ENCODE measurements around the gene OSBPL10. TPM values are rescaled to one million over a fixed set of nuclear protein-coding genes. Genes with fewer than 3 reads are reported as not detected.

Gene OSBPL10
- total RNA-seq, 2 donors from 2014 or later = 4.2 to 8.2 TPM

DNA sequence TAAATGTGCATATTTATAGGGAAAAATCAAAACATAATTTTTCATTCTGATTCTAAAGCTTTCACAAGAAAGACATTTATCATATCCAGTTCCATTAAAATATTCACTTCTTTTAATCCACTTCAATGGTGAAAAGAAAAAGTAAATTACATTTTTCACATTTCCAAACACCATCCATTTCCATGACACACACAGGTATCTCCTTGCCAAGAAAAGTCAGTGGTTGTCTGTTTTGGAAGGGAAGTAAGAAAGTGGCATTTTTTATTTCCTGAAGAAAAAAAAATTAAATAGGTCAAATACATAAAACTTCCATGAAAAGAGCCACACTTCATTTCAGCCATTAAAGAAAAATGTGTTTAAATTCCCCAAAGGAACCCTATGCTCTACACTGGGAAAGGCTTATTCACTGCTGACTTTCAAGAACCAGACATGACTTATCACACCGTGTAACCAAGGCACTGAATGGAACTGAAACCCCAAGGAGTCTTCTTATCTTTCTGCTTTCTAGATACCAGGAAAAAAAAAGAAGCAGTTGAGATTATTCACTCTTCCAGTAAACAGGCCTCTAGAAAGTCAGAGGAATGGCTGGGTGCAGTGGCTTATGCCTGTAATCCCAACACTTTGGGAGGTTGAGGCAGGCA, 44.5 kb downstream of the OSBPL10 start:
- H3K4me1 ChIP-seq = peaks cover 0 to 3% of the 10 kb centered on the region in 2 donors
- no peak overlapping the region for H3K27ac ChIP-seq
- H3K9me3 ChIP-seq = no peaks in the 10 kb centered on the region
- no peaks in the 10 kb centered on the region for H3K27me3 ChIP-seq
- H3K4me3 ChIP-seq = no peak overlapping the region
- TF ChIP-seq, protein P1, sequence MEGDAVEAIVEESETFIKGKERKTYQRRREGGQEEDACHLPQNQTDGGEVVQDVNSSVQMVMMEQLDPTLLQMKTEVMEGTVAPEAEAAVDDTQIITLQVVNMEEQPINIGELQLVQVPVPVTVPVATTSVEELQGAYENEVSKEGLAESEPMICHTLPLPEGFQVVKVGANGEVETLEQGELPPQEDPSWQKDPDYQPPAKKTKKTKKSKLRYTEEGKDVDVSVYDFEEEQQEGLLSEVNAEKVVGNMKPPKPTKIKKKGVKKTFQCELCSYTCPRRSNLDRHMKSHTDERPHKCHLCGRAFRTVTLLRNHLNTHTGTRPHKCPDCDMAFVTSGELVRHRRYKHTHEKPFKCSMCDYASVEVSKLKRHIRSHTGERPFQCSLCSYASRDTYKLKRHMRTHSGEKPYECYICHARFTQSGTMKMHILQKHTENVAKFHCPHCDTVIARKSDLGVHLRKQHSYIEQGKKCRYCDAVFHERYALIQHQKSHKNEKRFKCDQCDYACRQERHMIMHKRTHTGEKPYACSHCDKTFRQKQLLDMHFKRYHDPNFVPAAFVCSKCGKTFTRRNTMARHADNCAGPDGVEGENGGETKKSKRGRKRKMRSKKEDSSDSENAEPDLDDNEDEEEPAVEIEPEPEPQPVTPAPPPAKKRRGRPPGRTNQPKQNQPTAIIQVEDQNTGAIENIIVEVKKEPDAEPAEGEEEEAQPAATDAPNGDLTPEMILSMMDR (IDR thresholded peaks at IDR 0.05) = no peak
- H3K36me3 ChIP-seq = no peaks in the 10 kb centered on the region
- no peak for DNase-seq (ENCODE audit: low spot score)

DNA sequence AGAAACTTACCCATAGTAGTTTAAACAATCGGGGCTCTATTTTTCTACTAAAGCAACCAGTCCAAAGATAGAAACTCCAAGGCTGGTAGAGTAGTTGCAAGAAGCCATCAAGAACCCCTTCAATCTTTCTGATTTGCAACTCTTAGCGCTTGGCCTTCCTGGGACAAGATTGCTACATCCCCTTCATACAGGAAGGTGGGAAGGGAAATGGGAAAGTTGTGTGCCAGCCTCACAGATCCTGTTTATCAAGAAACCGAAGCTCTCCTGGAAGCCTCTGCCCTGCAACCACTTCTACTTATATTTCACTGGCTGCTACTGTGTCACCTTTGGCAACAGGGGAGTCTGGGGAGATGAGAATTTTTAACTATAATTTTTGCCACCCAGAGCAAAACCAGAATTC, 46.2 kb downstream of the OSBPL10 start:
- Histone ChIP-seq H3K27ac (no peak overlapping the region), H3K27me3 (no peaks in the 10 kb centered on the region), H3K4me3 (no peak overlapping the region), H3K36me3 (no peaks in the 10 kb centered on the region), H3K9me3 (no peaks in the 10 kb centered on the region), H3K4me1 (no peaks in the 10 kb centered on the region)
- TF ChIP-seq, protein P1 (IDR thresholded peaks at IDR 0.05) = no peak
- DNase-seq (ENCODE audit: low spot score) = no peak

DNA sequence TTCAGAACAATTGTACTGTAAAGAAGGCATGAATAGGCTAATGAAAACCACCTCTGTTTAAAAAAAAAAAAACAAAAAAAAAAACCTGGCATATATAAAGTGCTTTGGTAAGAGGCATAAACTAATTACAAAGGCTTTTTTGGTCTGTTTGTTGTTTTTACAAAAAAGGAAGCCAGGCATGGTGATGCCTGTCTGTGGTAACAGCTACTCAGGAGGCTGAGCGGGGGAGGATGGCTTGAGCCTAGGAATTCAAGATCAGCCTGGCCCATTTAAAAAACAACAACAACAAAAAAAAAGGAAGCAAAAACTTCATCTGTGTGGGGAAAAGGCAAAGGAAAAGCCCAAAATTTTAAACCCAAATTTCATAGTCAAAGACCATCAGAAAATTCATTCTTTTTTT, 47.0 kb downstream of the OSBPL10 start:
- H3K4me1 ChIP-seq = no peaks in the 10 kb centered on the region
- H3K4me3 ChIP-seq = no peak overlapping the region
- TF ChIP-seq, protein P1 (IDR thresholded peaks at IDR 0.05) = no peak
- H3K9me3 ChIP-seq = no peaks in the 10 kb centered on the region
- H3K36me3 ChIP-seq = no peaks in the 10 kb centered on the region
- H3K27ac ChIP-seq = no peak overlapping the region
- no peaks in the 10 kb centered on the region for H3K27me3 ChIP-seq
- no peak for DNase-seq (ENCODE audit: low spot score)

DNA sequence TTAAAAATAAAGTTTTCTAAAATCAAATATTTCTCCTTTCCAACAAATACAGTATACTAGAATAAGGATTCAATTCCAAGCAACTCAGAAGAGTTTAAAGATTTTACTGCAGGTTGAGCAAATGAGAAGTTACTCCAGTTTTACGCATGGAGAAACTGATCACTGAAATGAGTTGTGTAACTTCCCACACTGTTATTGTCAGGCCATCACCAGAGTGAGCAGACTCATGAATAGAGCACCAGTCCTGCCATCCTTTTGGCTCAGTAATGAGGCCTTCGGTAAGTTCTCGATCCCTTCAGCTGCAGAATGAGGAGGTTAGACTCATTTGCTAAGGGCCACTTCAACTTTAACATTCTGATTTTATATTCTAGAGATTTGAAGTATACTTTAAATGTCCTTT, 48.1 kb downstream of the OSBPL10 start:
- TF ChIP-seq, protein P1 (IDR thresholded peaks at IDR 0.05) = no peak
- Histone ChIP-seq H3K9me3 (no peaks in the 10 kb centered on the region), H3K27me3 (no peaks in the 10 kb centered on the region), H3K4me1 (no peaks in the 10 kb centered on the region), H3K4me3 (no peak overlapping the region), H3K27ac (no peak overlapping the region), H3K36me3 (no peaks in the 10 kb centered on the region)
- no peak for DNase-seq (ENCODE audit: low spot score)

DNA sequence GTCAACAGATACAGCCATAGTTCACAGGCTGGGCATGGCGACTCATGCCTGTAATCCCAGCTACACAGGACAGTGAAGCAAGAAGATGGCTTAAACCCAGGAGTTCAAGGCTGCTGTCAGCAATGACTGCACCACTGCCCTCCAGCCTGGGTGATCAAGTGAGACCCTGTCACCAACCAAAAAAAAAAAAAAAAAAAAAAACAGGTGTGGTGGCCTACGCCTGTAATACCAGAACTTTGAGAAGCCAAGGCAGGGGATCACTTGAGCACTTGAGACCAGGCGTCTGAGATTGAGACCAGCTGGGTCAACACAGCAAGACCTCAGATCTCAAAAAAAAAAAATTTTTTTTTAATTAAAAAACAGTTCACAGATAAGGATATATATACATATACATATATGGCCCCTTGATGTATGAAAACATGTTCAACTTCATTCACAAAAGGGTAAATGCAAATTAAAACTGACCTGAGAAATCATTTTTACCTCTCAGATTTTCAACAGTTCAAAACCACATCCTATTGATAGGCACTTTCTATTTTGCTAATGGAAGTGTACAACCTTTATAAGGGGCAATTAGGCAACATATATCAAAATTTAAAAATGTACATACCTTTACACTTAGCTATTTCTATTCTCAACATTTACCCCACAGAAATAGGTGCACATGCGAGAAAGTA, 51.1 kb downstream of the OSBPL10 start:
- H3K27me3 ChIP-seq = no peaks in the 10 kb centered on the region
- no peak overlapping the region for H3K27ac ChIP-seq
- DNase-seq (ENCODE audit: low spot score) = no peak
- no peaks in the 10 kb centered on the region for H3K4me1 ChIP-seq
- no peaks in the 10 kb centered on the region for H3K36me3 ChIP-seq
- no peaks in the 10 kb centered on the region for H3K9me3 ChIP-seq
- H3K4me3 ChIP-seq = no peak overlapping the region
- TF ChIP-seq, protein P1 (IDR thresholded peaks at IDR 0.05) = no peak

Measured in right atrium auricular region (tissue), 2 donors.